Transverse colon (tissue), 4 donors: ENCODE data around the gene TMEM132E. TPM values are rescaled to one million over a fixed set of nuclear protein-coding genes. Genes with fewer than 3 reads are reported as not detected.

ENCODE experiments used
- DNase-seq: peaks from one replicate; pipeline ENCODE4 v3.0.0-alpha.2; 2019
- H3K27ac ChIP-seq, 4 donors: fragments of 200-600 bp; sonication (generic); 2 replicates each; pipeline ENCODE4 v1.5.1; 2016 to 2018; ENCODE audit warnings: inconsistent platforms in 4 of 4
- H3K27me3 ChIP-seq: fragments of 200-600 bp; sonication (generic); 2 replicates; pipeline ENCODE4 v1.5.1; 2017; ENCODE audit warnings: inconsistent platforms
- H3K36me3 ChIP-seq, 4 donors: fragments of 200-600 bp; sonication (generic); 2 replicates each; pipeline ENCODE4 v1.5.1; 2017 to 2019; ENCODE audit warnings: inconsistent platforms in 4 of 4
- H3K4me1 ChIP-seq, 4 donors: fragments of 200-600 bp; sonication (generic); 2 replicates each; pipeline ENCODE4 v1.5.1; 2017 to 2020; ENCODE audit warnings: inconsistent platforms in 4 of 4
- H3K4me3 ChIP-seq, 4 donors: fragments of 200-600 bp; sonication (generic); 1 replicate in 1 of 4; 2 replicates in 3 of 4; pipeline versions ENCODE4 v1.5.1 to v1.6.1; 2017 to 2019; ENCODE audit warnings: inconsistent platforms in 4 of 4
- H3K9me3 ChIP-seq, 2 donors: fragments of 200-600 bp; sonication (generic); 2 replicates each; pipeline ENCODE4 v1.5.1; 2017 to 2019; ENCODE audit warnings: inconsistent platforms in 2 of 2
- CTCF ChIP-seq, 5 experiments: fragments of 200-600 bp in 3 of 5; fragments of 450-650 bp in 2 of 5; sonication (generic) in 3 of 5; IDR thresholded peaks; 1 replicate in 2 of 5; 2 replicates in 3 of 5; pipeline ENCODE4 v1.5.1; 2016 to 2017; ENCODE audit warnings: antibody characterized with exemption in 5 of 5, inconsistent platforms in 3 of 5, mild to moderate bottlenecking in 2 of 5, moderate library complexity in 1 of 5
- EP300 ChIP-seq: sonication (generic); formaldehyde crosslinking; IDR thresholded peaks from one replicate; pipeline ENCODE4 v1.6.1; 2017; ENCODE audit warnings: antibody characterized with exemption, low read depth
- POLR2A ChIP-seq: fragments of 450-650 bp; IDR thresholded peaks from one replicate; pipeline ENCODE4 v1.6.1; 2016; ENCODE audit warnings: antibody characterized with exemption, mild to moderate bottlenecking, moderate library complexity
- POLR2AphosphoS5 ChIP-seq, 3 donors: sonication (generic); formaldehyde crosslinking; IDR thresholded peaks; one replicate each; pipeline ENCODE4 v1.6.1; 2016; ENCODE audit warnings: antibody characterized with exemption in 3 of 3
- WGBS, 2 donors: methylation state at CpG; one replicate each; pipeline ENCODE4 v1.1.5; 2018; ENCODE audit warnings: low coverage in 1 of 2; 5-methylcytosine and 5-hydroxymethylcytosine counted together
- in situ Hi-C, 4 donors: fragments of 200-750 bp; cut with MboI; loops; one replicate each; pipeline versions ENCODE4 v1.15.0 to v1.15.1; 2017; ENCODE audit warnings: low sequenced_read_pairs in 3 of 4, low pct_ligation_motif_present in 1 of 4, low pct_unique_long_range_greater_than_20kb in 1 of 4
- intact Hi-C: fragments of 100-400 bp; cut with DNase I; formaldehyde crosslinking; loops from one replicate; pipeline ENCODE4 v1.15.1; 2023; ENCODE audit warnings: low total_unique reads
- total RNA-seq, 4 donors: library from RNA; depleted of rRNA; stranded (reverse); fragments of >200 nt; gene quantifications; one replicate each; pipeline ENCODE4 v1.1.0, GENCODE V29; 2016

The TMEM132E gene
- total RNA-seq, 4 donors from 2014 or later: not detected

GRCh38 chr17:34586346-34586846 is 7.0 kb downstream of the TMEM132E start:
- Histone ChIP-seq H3K4me1 (peaks cover 0 to 7% (median 5%) of the 10 kb centered on the region in 4 donors), H3K27ac (no peak overlapping the region), H3K27me3 (peaks cover 55% of the 10 kb centered on the region), H3K9me3 (no peaks in the 10 kb centered on the region), H3K36me3 (no peaks in the 10 kb centered on the region), H3K4me3 (no peak overlapping the region)
- intact Hi-C loops: no loop called here
- in situ Hi-C loops: loop anchor here in 1 of 4 donors (25.0 kb wide), 1 partner anchor 551 kb away; the partner anchor contains the start of genes NLE1 and UNC45B
- DNase-seq: no peak
- TF ChIP-seq POLR2A: no peak
- no peak for TF ChIP-seq CTCF (IDR thresholded peaks at IDR 0.05)
- no peak for TF ChIP-seq POLR2AphosphoS5 (IDR thresholded peaks at IDR 0.05)
- TF ChIP-seq EP300: no peak
- WGBS, 2 donors: 57 to 67% methylated on average over 1 to 3 of the region's 3 CpGs

GRCh38 chr17:34588266-34588665 is 8.9 kb downstream of the TMEM132E start:
- no peak for TF ChIP-seq CTCF (IDR thresholded peaks at IDR 0.05)
- no peak for TF ChIP-seq POLR2AphosphoS5 (IDR thresholded peaks at IDR 0.05)
- TF ChIP-seq POLR2A: no peak
- TF ChIP-seq EP300: no peak
- 81 to 88% methylated on average over 4 to 6 of the region's 6 CpGs for WGBS, 2 donors
- DNase-seq: no peak
- in situ Hi-C loops: loop anchor here in 1 of 4 donors (25.0 kb wide), 1 partner anchor 549 kb away; the partner anchor contains the start of genes NLE1 and UNC45B
- Histone ChIP-seq H3K4me3 (no peak overlapping the region), H3K27ac (no peak overlapping the region), H3K4me1 (no peaks in the 10 kb centered on the region), H3K9me3 (no peaks in the 10 kb centered on the region), H3K27me3 (peaks cover 36% of the 10 kb centered on the region), H3K36me3 (no peaks in the 10 kb centered on the region)
- intact Hi-C loops: no loop called here

GRCh38 chr17:34589120-34589965 is 10.0 kb downstream of the TMEM132E start:
- intact Hi-C loops: no loop called here
- DNase-seq: no peak
- Histone ChIP-seq H3K4me3 (no peak overlapping the region), H3K27me3 (peaks cover 26% of the 10 kb centered on the region), H3K4me1 (no peaks in the 10 kb centered on the region), H3K9me3 (no peaks in the 10 kb centered on the region), H3K27ac (no peak overlapping the region), H3K36me3 (no peaks in the 10 kb centered on the region)
- TF ChIP-seq POLR2AphosphoS5 (IDR thresholded peaks at IDR 0.05) (no peak), POLR2A (no peak), CTCF (IDR thresholded peaks at IDR 0.05) (no peak), EP300 (no peak)
- WGBS, 2 donors: 59 to 69% methylated on average over 5 to 11 of the region's 11 CpGs
- in situ Hi-C loops: loop anchor here in 1 of 4 donors (25.0 kb wide), 1 partner anchor 548 kb away; the partner anchor contains the start of genes NLE1 and UNC45B

- 51% methylated on average over 4 of the region's 4 CpGs; no CpG with 5 or more reads in 1 of the 2 donors for WGBS, 2 donors
- no peak for TF ChIP-seq CTCF (IDR thresholded peaks at IDR 0.05)
- DNase-seq: no peak
- in situ Hi-C loops (loop anchor here in 1 of 4 donors (25.0 kb wide), 1 partner anchor 545 kb away; the partner anchor contains the start of genes NLE1 and UNC45B), intact Hi-C loops (no loop called here)
- Histone ChIP-seq H3K27ac (no peak overlapping the region), H3K9me3 (no peaks in the 10 kb centered on the region), H3K36me3 (no peaks in the 10 kb centered on the region), H3K4me3 (no peak overlapping the region), H3K4me1 (no peaks in the 10 kb centered on the region), H3K27me3 (peaks cover 10% of the 10 kb centered on the region)
These were observed 12.6 kb downstream of the TMEM132E start for GRCh38 chr17:34592002-34592401.
